SK-N-SH (cell line): Measurements from ENCODE around the gene CIDEC.
"Not testable (repeated sequence)": the region's sequence is repeated elsewhere in the genome, so short reads cannot be mapped to it uniquely, and the experiment has no call there.

ENCODE experiments used
- EP300 ChIP-seq, 2 experiments: IDR thresholded peaks; 2 replicates each; pipeline versions ENCODE4 v1.4.0 to v1.6.1; 2012; ENCODE audit warnings: borderline replicate concordance in 1 of 2, low read depth in 1 of 2, low read length in 1 of 2
- EZH2phosphoT487 ChIP-seq: fragments of 200-600 bp; sonication (generic); IDR thresholded peaks from 2 replicates; pipeline ENCODE4 v1.6.1; 2017; ENCODE audit warnings: low read depth, mixed run types, mild to moderate bottlenecking, antibody characterized with exemption, moderate library complexity, borderline replicate concordance
- GABPA ChIP-seq: IDR thresholded peaks from 2 replicates; pipeline ENCODE4 v1.4.0; 2012; ENCODE audit warnings: low read depth, mild to moderate bottlenecking
- GATA2 ChIP-seq: sonication (generic); formaldehyde crosslinking; IDR thresholded peaks from 2 replicates; pipeline ENCODE4 v1.5.0; 2020; ENCODE audit warnings: mild to moderate bottlenecking, missing genetic modification reagents
- JUND ChIP-seq: IDR thresholded peaks from 2 replicates; pipeline ENCODE4 v1.4.0; 2012
- MEF2A ChIP-seq: IDR thresholded peaks from 2 replicates; pipeline ENCODE4 v1.4.0; 2012; ENCODE audit warnings: low read depth, borderline replicate concordance
- MXI1 ChIP-seq: IDR thresholded peaks from 2 replicates; pipeline ENCODE4 v1.6.1; 2012; ENCODE audit warnings: mild to moderate bottlenecking, low read depth, low read length, improper control_type of control experiment
- POLR2AphosphoS5 ChIP-seq: IDR thresholded peaks from 2 replicates; pipeline ENCODE4 v1.6.1; 2012; ENCODE audit warnings: low read depth, low read length
- RCOR1 ChIP-seq: fragments of 150-350 bp; IDR thresholded peaks from 2 replicates; pipeline ENCODE4 v1.6.1; 2017; ENCODE audit warnings: antibody characterized with exemption, low read length
- RFX5 ChIP-seq: IDR thresholded peaks from 2 replicates; pipeline ENCODE4 v1.6.1; 2012; ENCODE audit warnings: mild to moderate bottlenecking, improper control_type of control experiment, low read length
- TAF1 ChIP-seq: IDR thresholded peaks from 2 replicates; pipeline ENCODE4 v1.6.1; 2012; ENCODE audit warnings: low read depth, mild to moderate bottlenecking, low read length, moderate library complexity, borderline replicate concordance
- TF ChIP-seq, protein P1 (sequence below): fragments of 200-600 bp; sonication (generic); IDR thresholded peaks from 2 replicates; pipeline ENCODE4 v1.6.1; 2017; ENCODE audit warnings: antibody characterized with exemption, mild to moderate bottlenecking, moderate library complexity
- TF ChIP-seq, protein P2 (sequence below): fragments of 150-350 bp; IDR thresholded peaks from 2 replicates; pipeline ENCODE4 v1.6.1; 2017; ENCODE audit warnings: antibody characterized with exemption, low read length, low read depth, borderline replicate concordance
- TF ChIP-seq, protein P3 (sequence below): IDR thresholded peaks from 2 replicates; pipeline ENCODE4 v1.4.0; 2012; ENCODE audit warnings: low read depth, borderline replicate concordance

DNA sequence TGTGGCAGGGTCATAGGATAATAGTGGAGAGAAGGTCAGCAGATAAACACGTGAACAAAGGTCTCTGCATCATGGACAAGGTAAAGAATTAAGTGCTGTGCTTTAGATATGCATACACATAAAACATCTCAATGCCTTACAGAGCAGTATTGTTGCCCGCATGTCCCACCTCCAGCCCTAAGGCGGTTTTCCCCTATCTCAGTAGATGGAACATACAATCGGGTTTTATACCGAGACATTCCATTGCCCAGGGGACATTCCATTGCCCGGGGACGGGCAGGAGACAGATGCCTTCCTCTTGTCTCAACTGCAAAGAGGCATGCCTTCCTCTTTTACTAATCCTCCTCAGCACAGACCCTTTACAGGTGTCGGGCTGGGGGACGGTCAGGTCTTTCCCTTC lies 32.2 kb downstream of the CIDEC start:
- TF ChIP-seq, protein P1, sequence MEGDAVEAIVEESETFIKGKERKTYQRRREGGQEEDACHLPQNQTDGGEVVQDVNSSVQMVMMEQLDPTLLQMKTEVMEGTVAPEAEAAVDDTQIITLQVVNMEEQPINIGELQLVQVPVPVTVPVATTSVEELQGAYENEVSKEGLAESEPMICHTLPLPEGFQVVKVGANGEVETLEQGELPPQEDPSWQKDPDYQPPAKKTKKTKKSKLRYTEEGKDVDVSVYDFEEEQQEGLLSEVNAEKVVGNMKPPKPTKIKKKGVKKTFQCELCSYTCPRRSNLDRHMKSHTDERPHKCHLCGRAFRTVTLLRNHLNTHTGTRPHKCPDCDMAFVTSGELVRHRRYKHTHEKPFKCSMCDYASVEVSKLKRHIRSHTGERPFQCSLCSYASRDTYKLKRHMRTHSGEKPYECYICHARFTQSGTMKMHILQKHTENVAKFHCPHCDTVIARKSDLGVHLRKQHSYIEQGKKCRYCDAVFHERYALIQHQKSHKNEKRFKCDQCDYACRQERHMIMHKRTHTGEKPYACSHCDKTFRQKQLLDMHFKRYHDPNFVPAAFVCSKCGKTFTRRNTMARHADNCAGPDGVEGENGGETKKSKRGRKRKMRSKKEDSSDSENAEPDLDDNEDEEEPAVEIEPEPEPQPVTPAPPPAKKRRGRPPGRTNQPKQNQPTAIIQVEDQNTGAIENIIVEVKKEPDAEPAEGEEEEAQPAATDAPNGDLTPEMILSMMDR, result not testable (repeated sequence)
- TF ChIP-seq MEF2A; EP300 (IDR thresholded peaks at IDR 0.05; ENCODE audit: borderline replicate concordance in 1 of 2, low read depth in 1 of 2, low read length in 1 of 2); TAF1; EZH2phosphoT487; RFX5; POLR2AphosphoS5; GATA2 (CRISPR knock-in tag); JUND; MXI1; RCOR1; GABPA: not testable (repeated sequence)
- TF ChIP-seq, protein P2, sequence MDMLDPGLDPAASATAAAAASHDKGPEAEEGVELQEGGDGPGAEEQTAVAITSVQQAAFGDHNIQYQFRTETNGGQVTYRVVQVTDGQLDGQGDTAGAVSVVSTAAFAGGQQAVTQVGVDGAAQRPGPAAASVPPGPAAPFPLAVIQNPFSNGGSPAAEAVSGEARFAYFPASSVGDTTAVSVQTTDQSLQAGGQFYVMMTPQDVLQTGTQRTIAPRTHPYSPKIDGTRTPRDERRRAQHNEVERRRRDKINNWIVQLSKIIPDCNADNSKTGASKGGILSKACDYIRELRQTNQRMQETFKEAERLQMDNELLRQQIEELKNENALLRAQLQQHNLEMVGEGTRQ, result not testable (repeated sequence)
- TF ChIP-seq, protein P3, sequence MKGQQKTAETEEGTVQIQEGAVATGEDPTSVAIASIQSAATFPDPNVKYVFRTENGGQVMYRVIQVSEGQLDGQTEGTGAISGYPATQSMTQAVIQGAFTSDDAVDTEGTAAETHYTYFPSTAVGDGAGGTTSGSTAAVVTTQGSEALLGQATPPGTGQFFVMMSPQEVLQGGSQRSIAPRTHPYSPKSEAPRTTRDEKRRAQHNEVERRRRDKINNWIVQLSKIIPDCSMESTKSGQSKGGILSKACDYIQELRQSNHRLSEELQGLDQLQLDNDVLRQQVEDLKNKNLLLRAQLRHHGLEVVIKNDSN, result not testable (repeated sequence)
